H9 (cell line): ENCODE data around the gene MICU1. TPM values are rescaled to one million over a fixed set of nuclear protein-coding genes. Genes with fewer than 3 reads are reported as not detected.

Experiments
- DNase-seq: peaks from one replicate; pipeline ENCODE4 v3.0.0-alpha.2; 2017
- H2AFZ ChIP-seq: one replicate; pipeline ENCODE4 v1.6.1; 2013; ENCODE audit warnings: mild to moderate bottlenecking, low read length, control low read depth, moderate library complexity
- H2AK5ac ChIP-seq: 2 replicates; pipeline ENCODE4 v1.6.1; 2013; ENCODE audit warnings: low read length, control low read depth, mixed read lengths; ENCODE audit not compliant: insufficient read length
- H2BK120ac ChIP-seq: one replicate; pipeline ENCODE4 v1.6.1; 2013; ENCODE audit warnings: low read depth, mild to moderate bottlenecking, low read length, control low read depth, inconsistent platforms; ENCODE audit not compliant: poor library complexity, severe bottlenecking
- H2BK12ac ChIP-seq: 2 replicates; pipeline ENCODE4 v1.6.1; 2013; ENCODE audit warnings: low read length, control low read depth, mixed read lengths, low read depth; ENCODE audit not compliant: insufficient read length
- H2BK15ac ChIP-seq: 2 replicates; pipeline ENCODE4 v1.6.1; 2013; ENCODE audit warnings: low read depth, low read length, control low read depth
- H2BK20ac ChIP-seq: one replicate; pipeline ENCODE4 v1.6.1; 2013; ENCODE audit warnings: low read depth, mild to moderate bottlenecking, low read length, control low read depth, inconsistent platforms; ENCODE audit not compliant: poor library complexity, severe bottlenecking
- H2BK5ac ChIP-seq: 2 replicates; pipeline ENCODE4 v1.6.1; 2013; ENCODE audit warnings: low read length, control low read depth, mixed read lengths; ENCODE audit not compliant: insufficient read length
- H3K14ac ChIP-seq: 2 replicates; pipeline ENCODE4 v1.6.1; 2013; ENCODE audit warnings: low read length, control low read depth; ENCODE audit not compliant: insufficient read depth
- H3K18ac ChIP-seq: 2 replicates; pipeline ENCODE4 v1.6.1; 2013; ENCODE audit warnings: low read depth, mild to moderate bottlenecking, mixed read lengths, low read length, control low read depth; ENCODE audit not compliant: insufficient read length
- H3K23ac ChIP-seq: 2 replicates; pipeline ENCODE4 v1.6.1; 2013; ENCODE audit warnings: low read length, control low read depth, mixed read lengths, low read depth; ENCODE audit not compliant: insufficient read length
- H3K23me2 ChIP-seq: 2 replicates; pipeline ENCODE4 v1.6.1; 2013; ENCODE audit warnings: low read depth, mild to moderate bottlenecking, mixed read lengths, low read length, control low read depth; ENCODE audit not compliant: insufficient read length, poor library complexity, severe bottlenecking
- H3K27ac ChIP-seq: 2 replicates; pipeline ENCODE4 v1.5.1; 2013; ENCODE audit warnings: low read length, control low read depth, mixed read lengths, low read depth; ENCODE audit not compliant: insufficient read length
- H3K27me3 ChIP-seq: 2 replicates; pipeline ENCODE4 v1.6.1; 2013; ENCODE audit warnings: low read length, control low read depth, inconsistent platforms; ENCODE audit not compliant: insufficient read depth
- H3K4ac ChIP-seq: 2 replicates; pipeline ENCODE4 v1.6.1; 2013; ENCODE audit warnings: low read depth, mild to moderate bottlenecking, control low read depth, inconsistent platforms, low read length, moderate library complexity
- H3K4me1 ChIP-seq: 2 replicates; pipeline ENCODE4 v1.6.1; 2013; ENCODE audit warnings: low read length, control low read depth, inconsistent platforms; ENCODE audit not compliant: insufficient read depth
- H3K4me2 ChIP-seq: 2 replicates; pipeline ENCODE4 v1.6.1; 2013; ENCODE audit warnings: low read length, control low read depth, mixed read lengths; ENCODE audit not compliant: insufficient read length, insufficient read depth
- H3K56ac ChIP-seq: 2 replicates; pipeline ENCODE4 v1.6.1; 2013; ENCODE audit warnings: low read depth, mild to moderate bottlenecking, mixed read lengths, low read length, control low read depth; ENCODE audit not compliant: insufficient read length
- H3K79me1 ChIP-seq: 2 replicates; pipeline ENCODE4 v1.6.1; 2013; ENCODE audit warnings: low read depth, mild to moderate bottlenecking, moderate library complexity, low read length, control low read depth, inconsistent platforms; ENCODE audit not compliant: insufficient read depth, poor library complexity, severe bottlenecking
- H3K79me2 ChIP-seq: 2 replicates; pipeline ENCODE4 v1.6.1; 2013; ENCODE audit warnings: low read length, control low read depth, inconsistent platforms; ENCODE audit not compliant: insufficient read depth
- H3K9ac ChIP-seq: 2 replicates; pipeline ENCODE4 v1.6.1; 2013; ENCODE audit warnings: low read length, control low read depth, mixed read lengths; ENCODE audit not compliant: insufficient read length; ENCODE audit errors: extremely low read depth
- H3K9me3 ChIP-seq: one replicate; pipeline ENCODE4 v1.6.1; 2013; ENCODE audit warnings: low read depth, low read length, inconsistent platforms; ENCODE audit not compliant: control insufficient read depth
- H3T11ph ChIP-seq: one replicate; pipeline ENCODE4 v1.6.1; 2013; ENCODE audit warnings: mild to moderate bottlenecking, low read length, control low read depth, inconsistent platforms
- H4K20me1 ChIP-seq: one replicate; pipeline ENCODE4 v1.6.1; 2013; ENCODE audit not compliant: control insufficient read depth, insufficient read length, insufficient read depth
- H4K5ac ChIP-seq: 2 replicates; pipeline ENCODE4 v1.6.1; 2013; ENCODE audit warnings: low read depth, mild to moderate bottlenecking, mixed read lengths, low read length, control low read depth; ENCODE audit not compliant: insufficient read length
- H4K8ac ChIP-seq: replicated peaks from 2 replicates; pipeline ENCODE4 v1.6.1; 2013; ENCODE audit warnings: low read length, control low read depth, mixed read lengths, low read depth; ENCODE audit not compliant: insufficient read length
- H4K91ac ChIP-seq: 2 replicates; pipeline ENCODE4 v1.6.1; 2013; ENCODE audit warnings: low read depth, mild to moderate bottlenecking, moderate library complexity, mixed read lengths, low read length, control low read depth; ENCODE audit not compliant: insufficient read length
- H3K27ac Mint-ChIP-seq, 3 experiments: 2 replicates in 2 of 3; 3 replicates in 1 of 3; pipeline ENCODE4 v1.8.0; 2020 to 2021; ENCODE audit warnings: mixed read lengths in 3 of 3, mild to moderate bottlenecking in 1 of 3, moderate library complexity in 1 of 3
- H3K27me3 Mint-ChIP-seq: 2 replicates; pipeline ENCODE4 v1.8.0; 2021; ENCODE audit warnings: low read depth, mild to moderate bottlenecking, moderate library complexity, mixed read lengths
- H3K36me3 Mint-ChIP-seq, 3 experiments: 2 replicates in 2 of 3; 3 replicates in 1 of 3; pipeline ENCODE4 v1.8.0; 2020 to 2021; ENCODE audit warnings: low read depth in 3 of 3, mixed read lengths in 3 of 3; ENCODE audit not compliant: insufficient read depth in 1 of 3
- H3K4me1 Mint-ChIP-seq, 2 experiments: 2 replicates each; pipeline ENCODE4 v1.8.0; 2020; ENCODE audit warnings: mixed read lengths in 2 of 2
- H3K4me3 Mint-ChIP-seq, 2 experiments: 2 replicates in 1 of 2; 3 replicates in 1 of 2; pipeline ENCODE4 v1.8.0; 2020 to 2021; ENCODE audit warnings: mild to moderate bottlenecking in 2 of 2, mixed read lengths in 2 of 2, moderate library complexity in 1 of 2
- H3K9me3 Mint-ChIP-seq, 2 experiments: 2 replicates in 1 of 2; 3 replicates in 1 of 2; pipeline ENCODE4 v1.8.0; 2020; ENCODE audit warnings: mild to moderate bottlenecking in 2 of 2, mixed read lengths in 2 of 2, moderate library complexity in 1 of 2
- WGBS: extraction: QIAGEN DNeasy Blood & Tissue Kit; methylation state at CpG from one replicate; pipeline ENCODE4 v1.1.7; 2013; ENCODE audit warnings: missing lambda C conversion rate, low lambda C conversion rate, mixed read lengths; ENCODE audit not compliant: insufficient read length; ENCODE audit errors: extremely low coverage; 5-methylcytosine and 5-hydroxymethylcytosine counted together
- total RNA-seq: library from RNA; stranded (reverse); gene quantifications from 2 replicates; pipeline ENCODE4 v1.2.1, GENCODE V29; 2021
- TF ChIP-seq, protein P1 (sequence below): fragments of 200-600 bp; sonication (generic); conservative IDR thresholded peaks from 3 replicates; pipeline ENCODE4 v1.8.0; 2021; ENCODE audit warnings: antibody characterized with exemption, mild to moderate bottlenecking

MICU1 gene
- total RNA-seq, 1 experiment from 2014 or later = 33.2 TPM

GRCh38 chr10:72344932-72345331, 280.9 kb downstream of the MICU1 start:
- no CpG with 5 or more reads among the region's 11 CpGs for WGBS
- no peak overlapping the region for H2BK120ac ChIP-seq
- no peak overlapping the region for H3K27ac ChIP-seq
- no peak overlapping the region for H2AK5ac ChIP-seq
- no peak overlapping the region for H3K4ac ChIP-seq
- no peak overlapping the region for H2AFZ ChIP-seq
- H4K8ac ChIP-seq = no peak overlapping the region
- H3K79me1 ChIP-seq = no peaks in the 10 kb centered on the region
- H4K20me1 ChIP-seq = no peaks in the 10 kb centered on the region
- Mint-ChIP-seq H3K9me3 (no peaks in the 10 kb centered on the region), H3K36me3 (peaks cover 10 to 40% (median 19%) of the 10 kb centered on the region in 3 experiments), H3K4me1 (no peaks in the 10 kb centered on the region), H3K27me3 (no peaks in the 10 kb centered on the region), H3K4me3 (no peak overlapping the region), H3K27ac (no peak overlapping the region)
- H2BK20ac ChIP-seq = no peak overlapping the region
- no peaks in the 10 kb centered on the region for H3K4me1 ChIP-seq
- H4K91ac ChIP-seq = no peak overlapping the region
- H3K27me3 ChIP-seq = no peaks in the 10 kb centered on the region
- no peak overlapping the region for H3K4me2 ChIP-seq
- no peak overlapping the region for H3K9ac ChIP-seq
- H3K18ac ChIP-seq = no peak overlapping the region
- H4K5ac ChIP-seq = no peak overlapping the region
- no peaks in the 10 kb centered on the region for H3K23me2 ChIP-seq
- H3K9me3 ChIP-seq = no peaks in the 10 kb centered on the region
- no peak for DNase-seq
- H3K14ac ChIP-seq = no peak overlapping the region
- H2BK12ac ChIP-seq = no peak overlapping the region
- no peak overlapping the region for H3K56ac ChIP-seq
- no peak overlapping the region for H3K23ac ChIP-seq
- TF ChIP-seq, protein P1, sequence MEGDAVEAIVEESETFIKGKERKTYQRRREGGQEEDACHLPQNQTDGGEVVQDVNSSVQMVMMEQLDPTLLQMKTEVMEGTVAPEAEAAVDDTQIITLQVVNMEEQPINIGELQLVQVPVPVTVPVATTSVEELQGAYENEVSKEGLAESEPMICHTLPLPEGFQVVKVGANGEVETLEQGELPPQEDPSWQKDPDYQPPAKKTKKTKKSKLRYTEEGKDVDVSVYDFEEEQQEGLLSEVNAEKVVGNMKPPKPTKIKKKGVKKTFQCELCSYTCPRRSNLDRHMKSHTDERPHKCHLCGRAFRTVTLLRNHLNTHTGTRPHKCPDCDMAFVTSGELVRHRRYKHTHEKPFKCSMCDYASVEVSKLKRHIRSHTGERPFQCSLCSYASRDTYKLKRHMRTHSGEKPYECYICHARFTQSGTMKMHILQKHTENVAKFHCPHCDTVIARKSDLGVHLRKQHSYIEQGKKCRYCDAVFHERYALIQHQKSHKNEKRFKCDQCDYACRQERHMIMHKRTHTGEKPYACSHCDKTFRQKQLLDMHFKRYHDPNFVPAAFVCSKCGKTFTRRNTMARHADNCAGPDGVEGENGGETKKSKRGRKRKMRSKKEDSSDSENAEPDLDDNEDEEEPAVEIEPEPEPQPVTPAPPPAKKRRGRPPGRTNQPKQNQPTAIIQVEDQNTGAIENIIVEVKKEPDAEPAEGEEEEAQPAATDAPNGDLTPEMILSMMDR = no peak
- H3K79me2 ChIP-seq = peaks cover 2% of the 10 kb centered on the region; the same call in 1 of the 2 replicates
- H2BK5ac ChIP-seq = no peak overlapping the region
- no peak overlapping the region for H2BK15ac ChIP-seq
- no peak overlapping the region for H3T11ph ChIP-seq
